ENCODE data around the gene CTIF.

Gene CTIF

GRCh38 chr18:48575658-48576456 lies 37.0 kb downstream of the CTIF start:
- no peak for DNase-seq (ENCODE audit: low spot score)

- no peak for DNase-seq (ENCODE audit: low spot score)
Measured at GRCh38 chr18:48576457-48576771, 37.6 kb downstream of the CTIF start.

- DNase-seq (ENCODE audit: low spot score) = no peak
Measured at GRCh38 chr18:48577478-48578190, 38.8 kb downstream of the CTIF start.

GRCh38 chr18:48578289-48578688 lies 39.5 kb downstream of the CTIF start:
- DNase-seq (ENCODE audit: low spot score) = no peak

GRCh38 chr18:48580066-48580465 lies 41.2 kb downstream of the CTIF start:
- no peak for DNase-seq (ENCODE audit: low spot score)

GRCh38 chr18:48580782-48581181 lies 42.0 kb downstream of the CTIF start:
- DNase-seq (ENCODE audit: low spot score) = no peak

- no peak for DNase-seq (ENCODE audit: low spot score)
Measured at GRCh38 chr18:48581206-48581605, 42.4 kb downstream of the CTIF start.

GRCh38 chr18:48581941-48582340 lies 43.1 kb downstream of the CTIF start:
- no peak for DNase-seq (ENCODE audit: low spot score)

- DNase-seq (ENCODE audit: low spot score) = no peak
Measured at GRCh38 chr18:48582946-48583345, 44.1 kb downstream of the CTIF start.

GRCh38 chr18:48583573-48583972 lies 44.7 kb downstream of the CTIF start:
- DNase-seq (ENCODE audit: low spot score) = no peak

- DNase-seq (ENCODE audit: low spot score) = no peak
Measured at GRCh38 chr18:48589797-48590519, 51.1 kb downstream of the CTIF start.

- DNase-seq (ENCODE audit: low spot score) = no peak
Measured at GRCh38 chr18:48590678-48591077, 51.8 kb downstream of the CTIF start.

- DNase-seq (ENCODE audit: low spot score) = peak; percentile 84
Measured at GRCh38 chr18:48592540-48593171, 53.8 kb downstream of the CTIF start.

GRCh38 chr18:48594471-48595094 lies 55.8 kb downstream of the CTIF start:
- no peak for DNase-seq (ENCODE audit: low spot score)

GRCh38 chr18:48595703-48596218 lies 56.9 kb downstream of the CTIF start:
- DNase-seq (ENCODE audit: low spot score) = no peak

- DNase-seq (ENCODE audit: low spot score) = no peak
Measured at GRCh38 chr18:48597110-48597509, 58.3 kb downstream of the CTIF start.

- DNase-seq (ENCODE audit: low spot score) = no peak
Measured at GRCh38 chr18:48597671-48598070, 58.8 kb downstream of the CTIF start.

- DNase-seq (ENCODE audit: low spot score) = no peak
Measured at GRCh38 chr18:48599391-48599790, 60.6 kb downstream of the CTIF start.

- DNase-seq (ENCODE audit: low spot score) = no peak
Measured at GRCh38 chr18:48600046-48600445, 61.2 kb downstream of the CTIF start.

GRCh38 chr18:48600456-48601090 lies 61.7 kb downstream of the CTIF start:
- no peak for DNase-seq (ENCODE audit: low spot score)

- DNase-seq (ENCODE audit: low spot score) = no peak
Measured at GRCh38 chr18:48601343-48601742, 62.5 kb downstream of the CTIF start.

Data from D341Med (cell line).